Activated B cell treated with CpG ODN at 0.5 μM for 24 hours (primary cell): ENCODE results near the gene GALNT9. TPM values are rescaled to one million over a fixed set of nuclear protein-coding genes. Genes with fewer than 3 reads are reported as not detected.

Experiments used
- ATAC-seq: fragments of 200-7000 bp; cut with Tn5 transposase; one replicate; pipeline ENCODE4 v1.10.0; 2021; ENCODE audit warnings: low read depth, mild to moderate bottlenecking, moderate library complexity
- CTCF ChIA-PET: fragments of 350-600 bp; sonication (Branson Sonifier 250); formaldehyde crosslinking; loops from one replicate; lab custom pipeline; 2021; ENCODE audit warnings: antibody characterized with exemption; lab: Charles Lee
- POLR2A ChIA-PET: fragments of 350-600 bp; sonication (Branson Sonifier 250); formaldehyde crosslinking; loops from one replicate; lab custom pipeline; 2021; ENCODE audit warnings: antibody characterized with exemption; lab: Charles Lee
- DNase-seq: peaks from one replicate; pipeline ENCODE4 v3.0.0; 2022
- H3K27ac Mint-ChIP-seq: one replicate; pipeline ENCODE4 v1.8.0; 2020; ENCODE audit warnings: mixed read lengths
- H3K27me3 Mint-ChIP-seq: one replicate; pipeline ENCODE4 v1.8.0; 2021; ENCODE audit warnings: mixed read lengths
- H3K36me3 Mint-ChIP-seq: one replicate; pipeline ENCODE4 v1.8.0; 2021; ENCODE audit warnings: low read depth, mixed read lengths
- H3K4me1 Mint-ChIP-seq: one replicate; pipeline ENCODE4 v1.8.0; 2021; ENCODE audit warnings: mixed read lengths
- H3K4me3 Mint-ChIP-seq: one replicate; pipeline ENCODE4 v1.8.0; 2020; ENCODE audit warnings: mild to moderate bottlenecking, mixed read lengths
- H3K9me3 Mint-ChIP-seq: one replicate; pipeline ENCODE4 v1.8.0; 2020; ENCODE audit warnings: mixed read lengths
- intact Hi-C: fragments of 100-400 bp; cut with micrococcal nuclease; formaldehyde crosslinking; loops from one replicate; pipeline ENCODE4 v1.15.1; 2024
- total RNA-seq: library from RNA; stranded (reverse); gene quantifications from 2 replicates; pipeline ENCODE4 v1.2.3, GENCODE V29; 2022
- TF ChIP-seq, protein P1 (sequence below): fragments of 200-600 bp; IDR thresholded peaks from one replicate; pipeline ENCODE4 v1.8.0; 2022; ENCODE audit warnings: antibody characterized with exemption, mild to moderate bottlenecking

The GALNT9 gene
- total RNA-seq, 1 donor from 2014 or later: not detected

DNA sequence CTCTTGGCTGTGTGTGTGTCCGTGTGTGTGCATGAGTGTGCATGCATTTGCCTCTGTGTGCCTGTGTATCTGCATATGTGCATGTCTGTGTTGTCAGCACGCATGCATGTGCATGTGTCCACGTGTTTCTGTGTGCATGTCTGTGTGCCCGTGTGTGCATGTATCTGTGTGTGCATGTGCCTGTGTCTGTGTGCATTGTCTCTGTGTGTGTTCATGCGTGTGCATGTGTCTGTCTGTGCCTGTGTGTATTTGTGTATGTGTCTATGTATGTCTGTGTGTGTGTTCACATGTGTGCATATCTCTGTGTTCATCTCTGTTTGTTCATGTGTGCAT, 1.1 kb upstream of the GALNT9 start:
- Mint-ChIP-seq H3K4me3 (no peak overlapping the region), H3K36me3 (no peaks in the 10 kb centered on the region), H3K9me3 (peaks cover under 1% of the 10 kb centered on the region), H3K4me1 (no peaks in the 10 kb centered on the region), H3K27ac (no peak overlapping the region), H3K27me3 (peaks cover 27% of the 10 kb centered on the region)
- POLR2A ChIA-PET: no interaction called here
- CTCF ChIA-PET: no interaction called here
- no peak for DNase-seq
- intact Hi-C loops: no loop called here
- TF ChIP-seq, protein P1, sequence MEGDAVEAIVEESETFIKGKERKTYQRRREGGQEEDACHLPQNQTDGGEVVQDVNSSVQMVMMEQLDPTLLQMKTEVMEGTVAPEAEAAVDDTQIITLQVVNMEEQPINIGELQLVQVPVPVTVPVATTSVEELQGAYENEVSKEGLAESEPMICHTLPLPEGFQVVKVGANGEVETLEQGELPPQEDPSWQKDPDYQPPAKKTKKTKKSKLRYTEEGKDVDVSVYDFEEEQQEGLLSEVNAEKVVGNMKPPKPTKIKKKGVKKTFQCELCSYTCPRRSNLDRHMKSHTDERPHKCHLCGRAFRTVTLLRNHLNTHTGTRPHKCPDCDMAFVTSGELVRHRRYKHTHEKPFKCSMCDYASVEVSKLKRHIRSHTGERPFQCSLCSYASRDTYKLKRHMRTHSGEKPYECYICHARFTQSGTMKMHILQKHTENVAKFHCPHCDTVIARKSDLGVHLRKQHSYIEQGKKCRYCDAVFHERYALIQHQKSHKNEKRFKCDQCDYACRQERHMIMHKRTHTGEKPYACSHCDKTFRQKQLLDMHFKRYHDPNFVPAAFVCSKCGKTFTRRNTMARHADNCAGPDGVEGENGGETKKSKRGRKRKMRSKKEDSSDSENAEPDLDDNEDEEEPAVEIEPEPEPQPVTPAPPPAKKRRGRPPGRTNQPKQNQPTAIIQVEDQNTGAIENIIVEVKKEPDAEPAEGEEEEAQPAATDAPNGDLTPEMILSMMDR: no peak
- no peak for ATAC-seq

DNA sequence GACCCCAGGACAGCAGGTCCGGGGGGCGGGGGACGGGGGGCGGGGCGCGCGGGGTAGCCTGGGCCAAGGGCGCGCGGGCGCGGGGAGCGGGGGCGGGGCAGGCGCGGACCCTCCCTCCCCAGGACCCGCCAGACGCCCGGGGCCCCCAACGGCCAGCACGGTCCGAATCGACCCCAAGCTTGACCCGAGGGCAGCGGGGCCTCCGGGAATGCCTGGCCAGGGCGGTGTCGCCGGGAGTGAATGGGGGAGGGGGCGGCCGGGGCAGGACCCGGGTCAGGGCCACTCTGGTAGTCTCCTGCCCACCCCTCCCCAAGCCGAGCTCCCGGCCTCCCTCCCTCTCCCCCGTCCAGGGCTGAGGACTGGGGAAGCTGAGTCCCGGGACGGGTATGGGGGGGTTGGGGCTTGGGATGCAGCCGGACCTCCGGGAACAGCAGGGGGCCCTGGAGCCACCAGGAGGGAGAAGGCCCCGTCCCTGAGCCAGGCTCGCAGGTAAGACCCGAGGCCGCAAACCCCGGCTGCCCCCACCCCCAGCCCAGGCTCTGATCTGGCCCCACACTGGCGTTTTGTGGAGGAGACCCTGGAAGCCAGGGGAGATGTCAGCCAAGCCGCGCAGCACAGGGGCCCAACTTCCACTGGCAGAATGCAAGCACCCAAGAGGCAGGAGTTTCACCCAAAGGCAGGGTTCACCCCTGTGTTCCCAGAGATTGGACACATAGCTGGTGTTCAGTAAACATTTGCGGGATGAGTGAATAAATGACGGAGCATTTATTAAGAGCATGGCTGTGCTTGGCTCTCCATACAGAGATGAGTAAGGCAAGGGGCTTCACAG, 545 bp upstream of the GALNT9 start:
- DNase-seq (no peak), ATAC-seq (no peak)
- ChIA-PET CTCF (no interaction called here), POLR2A (no interaction called here)
- Mint-ChIP-seq H3K9me3 (no peaks in the 10 kb centered on the region), H3K27ac (no peak overlapping the region), H3K27me3 (peaks cover 31% of the 10 kb centered on the region), H3K36me3 (no peaks in the 10 kb centered on the region), H3K4me1 (no peaks in the 10 kb centered on the region), H3K4me3 (no peak overlapping the region)
- intact Hi-C loops: no loop called here
- TF ChIP-seq, protein P1: no peak

DNA sequence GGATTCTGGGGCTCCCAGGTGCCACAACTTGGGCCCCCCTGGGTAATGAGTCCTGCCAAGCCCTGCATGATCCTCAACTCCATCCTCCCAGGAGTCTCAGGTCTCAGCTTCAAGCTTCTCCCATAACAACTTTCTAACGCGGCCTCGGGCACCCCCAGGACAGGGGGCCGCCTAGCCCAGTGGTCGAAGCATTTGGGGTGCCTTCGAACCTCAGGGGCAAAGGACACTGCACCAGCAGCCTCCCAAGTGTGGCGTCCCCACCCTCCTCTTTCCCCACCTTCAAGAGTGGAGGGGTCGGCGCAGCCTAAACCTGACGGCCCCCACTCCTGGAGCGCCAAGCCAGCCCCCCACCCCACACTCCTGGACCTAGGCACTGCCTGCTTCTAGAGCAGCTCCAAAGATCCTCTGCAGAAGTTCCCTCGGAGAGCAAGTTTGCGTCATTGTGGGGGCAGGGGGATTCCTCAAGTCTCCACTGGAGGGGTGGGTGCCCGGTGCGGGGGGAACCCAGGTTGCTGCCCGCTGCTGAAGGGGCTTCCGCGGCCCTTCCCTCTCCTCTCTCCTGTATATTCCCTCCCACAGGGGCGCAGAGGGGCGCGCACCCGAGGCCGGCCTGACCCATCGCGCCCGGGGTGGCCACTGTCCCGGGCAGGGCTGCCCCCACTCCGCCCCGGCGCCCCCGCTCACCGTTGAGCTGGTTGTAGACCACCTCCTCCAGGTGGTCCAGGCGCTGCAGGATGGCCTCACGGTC, 933 bp downstream of the GALNT9 start:
- no peak for ATAC-seq

DNA sequence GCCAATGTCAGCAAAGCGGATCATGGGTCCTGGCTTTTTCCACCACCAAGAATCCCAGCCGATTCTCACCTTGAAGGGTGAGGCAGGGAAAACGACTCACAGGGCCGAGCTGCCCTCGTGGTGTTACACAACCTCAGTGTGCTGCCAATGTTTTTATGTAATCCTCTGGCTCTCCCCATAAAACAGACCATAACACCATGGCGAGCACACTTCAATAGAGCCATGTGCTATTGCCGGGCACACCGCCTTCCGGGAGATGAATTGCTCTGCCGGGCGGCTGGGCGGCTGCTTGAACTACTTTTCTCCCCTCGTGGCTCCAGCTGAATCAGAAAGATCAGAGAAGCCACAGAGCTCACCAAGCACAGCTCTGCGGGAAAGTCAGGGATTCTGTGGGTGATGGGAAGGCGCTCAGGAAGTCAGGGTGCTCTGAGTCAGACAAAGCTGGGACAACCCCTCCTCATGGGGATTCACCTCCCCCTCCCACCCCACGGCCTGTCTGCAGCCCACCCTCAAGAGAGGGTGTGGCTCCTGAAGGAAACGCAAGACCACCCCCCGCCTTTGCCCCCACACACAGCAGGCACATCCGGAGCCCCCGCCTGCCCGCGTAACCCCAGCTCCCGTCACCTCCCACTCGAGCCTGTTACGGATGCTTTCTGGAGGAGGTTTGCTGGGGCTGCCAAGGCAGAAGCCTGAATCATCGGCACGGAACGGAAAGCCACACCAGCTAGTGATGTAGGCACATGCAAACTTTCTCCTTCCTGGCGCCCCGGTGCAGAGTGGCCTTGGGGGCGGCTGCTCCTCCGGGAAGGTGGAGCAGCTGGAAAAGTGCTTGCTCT, 1.8 kb downstream of the GALNT9 start:
- Mint-ChIP-seq H3K36me3 (no peaks in the 10 kb centered on the region), H3K27ac (no peak overlapping the region), H3K27me3 (peaks cover 34% of the 10 kb centered on the region), H3K4me1 (no peaks in the 10 kb centered on the region), H3K4me3 (no peak overlapping the region), H3K9me3 (no peaks in the 10 kb centered on the region)
- DNase-seq: no peak
- intact Hi-C loops: no loop called here
- ATAC-seq: no peak
- ChIA-PET CTCF (no interaction called here), POLR2A (no interaction called here)
- TF ChIP-seq, protein P1: no peak

More for the DNA sequence above, 933 bp downstream of the GALNT9 start:
- Mint-ChIP-seq H3K4me1 (no peaks in the 10 kb centered on the region), H3K4me3 (no peak overlapping the region), H3K27ac (no peak overlapping the region), H3K9me3 (no peaks in the 10 kb centered on the region), H3K27me3 (peaks cover 30% of the 10 kb centered on the region), H3K36me3 (no peaks in the 10 kb centered on the region)
- intact Hi-C loops: no loop called here
- CTCF ChIA-PET: no interaction called here
- POLR2A ChIA-PET: no interaction called here
- no peak for DNase-seq
- TF ChIP-seq, protein P1: no peak

DNA sequence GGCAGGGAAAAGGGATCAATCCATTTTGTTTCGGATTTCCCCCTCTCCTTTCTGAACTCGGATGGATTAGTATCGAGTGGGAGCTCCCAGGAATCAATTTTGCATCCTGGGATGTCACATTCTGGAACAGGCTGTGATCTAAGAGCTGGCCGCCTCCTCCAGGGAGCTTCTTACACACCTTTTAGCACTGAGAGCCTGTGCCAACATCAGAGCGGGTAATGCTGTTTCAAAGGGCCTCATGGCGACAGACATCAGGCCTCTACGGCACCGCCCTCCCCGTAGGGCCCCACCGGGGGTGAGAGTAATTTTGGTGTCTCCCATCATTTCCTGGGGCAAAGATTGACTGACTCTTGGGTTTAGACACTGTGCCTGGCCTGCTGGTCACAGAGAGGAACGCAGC, 2.7 kb downstream of the GALNT9 start:
- H3K4me1 Mint-ChIP-seq: no peaks in the 10 kb centered on the region
- TF ChIP-seq, protein P1: no peak
- H3K27ac Mint-ChIP-seq: no peak overlapping the region
- H3K36me3 Mint-ChIP-seq: no peaks in the 10 kb centered on the region
- ATAC-seq (no peak), DNase-seq (no peak)
- no peak overlapping the region for H3K4me3 Mint-ChIP-seq
- CTCF ChIA-PET: no interaction called here
- H3K27me3 Mint-ChIP-seq: peaks cover 37% of the 10 kb centered on the region
- POLR2A ChIA-PET: no interaction called here
- no peaks in the 10 kb centered on the region for H3K9me3 Mint-ChIP-seq
- intact Hi-C loops: no loop called here
